MCF 10A (cell line): ENCODE measurements around the gene ELN. TPM values are rescaled to one million over a fixed set of nuclear protein-coding genes. Genes with fewer than 3 reads are reported as not detected.

Experiments
- BruUV-seq: library from RNA; stranded (reverse); fragments of 400-500 nt; replicated peaks from 2 replicates; lab custom pipeline; 2021; lab: Mats Ljungman, UMichigan
- CTCF ChIA-PET: fragments of 300-600 bp; sonication (Branson Sonifier 250); formaldehyde crosslinking; extraction: SDS; loops from one replicate; lab custom pipeline; 2021; ENCODE audit warnings: antibody characterized with exemption, inconsistent platforms; lab: Yijun Ruan, JAX
- POLR2A ChIA-PET: fragments of 300-600, 350-650 bp; sonication (Branson Sonifier 250); formaldehyde crosslinking; extraction: SDS; loops from one replicate; lab custom pipeline; 2020; ENCODE audit warnings: antibody characterized with exemption, inconsistent platforms; lab: Yijun Ruan, JAX
- DNase-seq: peaks from one replicate; pipeline ENCODE4 v3.0.0-alpha.2; 2018; ENCODE audit not compliant: unreplicated experiment
- H3K27ac Mint-ChIP-seq: one replicate; pipeline ENCODE4 v1.8.0; 2022; ENCODE audit warnings: mild to moderate bottlenecking, low read depth, mixed read lengths; ENCODE audit not compliant: unreplicated experiment
- H3K27me3 Mint-ChIP-seq: one replicate; pipeline ENCODE4 v1.8.0; 2022; ENCODE audit warnings: mixed read lengths; ENCODE audit not compliant: insufficient read depth, unreplicated experiment
- H3K36me3 Mint-ChIP-seq: one replicate; pipeline ENCODE4 v1.8.0; 2022; ENCODE audit warnings: mild to moderate bottlenecking, moderate library complexity, mixed read lengths; ENCODE audit not compliant: insufficient read depth, unreplicated experiment
- H3K4me1 Mint-ChIP-seq: one replicate; pipeline ENCODE4 v1.8.0; 2022; ENCODE audit warnings: mixed read lengths; ENCODE audit not compliant: insufficient read depth, unreplicated experiment
- H3K4me3 Mint-ChIP-seq: one replicate; pipeline ENCODE4 v1.8.0; 2022; ENCODE audit warnings: mild to moderate bottlenecking, moderate library complexity, mixed read lengths; ENCODE audit not compliant: unreplicated experiment
- H3K9me3 Mint-ChIP-seq: one replicate; pipeline ENCODE4 v1.8.0; 2022; ENCODE audit warnings: mixed read lengths; ENCODE audit not compliant: unreplicated experiment
- CTCF ChIP-seq: fragments of 200-600 bp; IDR thresholded peaks from one replicate; pipeline ENCODE4 v1.8.0; 2022; ENCODE audit warnings: antibody characterized with exemption, mild to moderate bottlenecking; ENCODE audit not compliant: unreplicated experiment
- intact Hi-C: fragments of 100-400 bp; cut with micrococcal nuclease; formaldehyde crosslinking; loops from 2 replicates; pipeline ENCODE4 v1.14.1; 2022
- total RNA-seq: library from RNA; stranded (reverse); gene quantifications from 2 replicates; pipeline ENCODE4 v1.2.3, GENCODE V29; 2022

ELN gene
- total RNA-seq, 1 experiment from 2014 or later = not detected

GRCh38 chr7:74001150-74001494 is 26.9 kb upstream of the ELN start:
- intact Hi-C loops = no loop called here
- H3K9me3 Mint-ChIP-seq = no peaks in the 10 kb centered on the region
- H3K27ac Mint-ChIP-seq = no peak overlapping the region
- no peak overlapping the region for H3K4me3 Mint-ChIP-seq
- H3K27me3 Mint-ChIP-seq = no peaks in the 10 kb centered on the region
- no peak for DNase-seq
- CTCF ChIA-PET = no interaction called here
- POLR2A ChIA-PET = no interaction called here
- no TSS peak for BruUV-seq
- H3K36me3 Mint-ChIP-seq = peaks cover 5% of the 10 kb centered on the region
- H3K4me1 Mint-ChIP-seq = peaks cover 14% of the 10 kb centered on the region
- TF ChIP-seq CTCF = no peak

- Mint-ChIP-seq H3K4me1 (peaks cover 22% of the 10 kb centered on the region), H3K27me3 (no peaks in the 10 kb centered on the region), H3K9me3 (no peaks in the 10 kb centered on the region), H3K4me3 (peak overlapping the region; percentile 31), H3K36me3 (no peaks in the 10 kb centered on the region), H3K27ac (peak overlapping the region; percentile 23)
- intact Hi-C loops = no loop called here
- CTCF ChIA-PET = interaction anchor here (0.8 kb wide), 1 partner anchor 23 kb away, joined by 3 read pairs; no protein-coding TSS in a partner anchor
- no peak for TF ChIP-seq CTCF
- BruUV-seq = no TSS peak
- POLR2A ChIA-PET = no interaction called here
- peak; percentile 66 for DNase-seq
These were observed 25.4 kb upstream of the ELN start for GRCh38 chr7:74002474-74003017.

- H3K27me3 Mint-ChIP-seq = no peaks in the 10 kb centered on the region
- POLR2A ChIA-PET = no interaction called here
- H3K9me3 Mint-ChIP-seq = no peaks in the 10 kb centered on the region
- H3K4me3 Mint-ChIP-seq = no peak overlapping the region
- H3K4me1 Mint-ChIP-seq = peaks cover 22% of the 10 kb centered on the region
- CTCF ChIA-PET = interaction anchor here (0.6 kb wide), 1 partner anchor 21 kb away, joined by 3 read pairs; no protein-coding TSS in a partner anchor
- peak; percentile 40 for DNase-seq
- H3K27ac Mint-ChIP-seq = no peak overlapping the region
- no peaks in the 10 kb centered on the region for H3K36me3 Mint-ChIP-seq
- BruUV-seq = no TSS peak
- intact Hi-C loops = no loop called here
- TF ChIP-seq CTCF = no peak
These were observed 24.4 kb upstream of the ELN start for GRCh38 chr7:74003621-74004020.

GRCh38 chr7:74006032-74006431 is 21.9 kb upstream of the ELN start:
- no peaks in the 10 kb centered on the region for H3K27me3 Mint-ChIP-seq
- intact Hi-C loops = no loop called here
- ChIA-PET CTCF (interaction anchor here (0.6 to 1.3 kb wide), 3 partner anchors 21 to 619 kb away, joined by 3 to 6 read pairs (median 4); partner anchors contain the start of gene ELN), POLR2A (interaction anchor here (0.6 to 1.0 kb wide), 2 partner anchors 19 to 216 kb away, joined by 3 to 4 read pairs; no protein-coding TSS in a partner anchor)
- H3K4me3 Mint-ChIP-seq = no peak overlapping the region
- no peak overlapping the region for H3K27ac Mint-ChIP-seq
- no TSS peak for BruUV-seq
- H3K36me3 Mint-ChIP-seq = no peaks in the 10 kb centered on the region
- no peaks in the 10 kb centered on the region for H3K9me3 Mint-ChIP-seq
- TF ChIP-seq CTCF = no peak
- no peak for DNase-seq
- H3K4me1 Mint-ChIP-seq = peaks cover 22% of the 10 kb centered on the region
